ENCODE measurements around the gene JPH3.

The JPH3 gene

GRCh38 chr16:87601401-87601981 lies 817 bp upstream of the JPH3 start:
- no peak for DNase-seq (ENCODE audit: low read depth)

- DNase-seq (ENCODE audit: low read depth): no peak
These were observed 744 bp downstream of the JPH3 start for GRCh38 chr16:87602821-87603683.

GRCh38 chr16:87603684-87604633 lies 1.7 kb downstream of the JPH3 start:
- no peak for DNase-seq (ENCODE audit: low read depth)

GRCh38 chr16:87604634-87605111 lies 2.4 kb downstream of the JPH3 start:
- DNase-seq (ENCODE audit: low read depth): no peak

GRCh38 chr16:87607223-87607622 lies 4.9 kb downstream of the JPH3 start:
- no peak for DNase-seq (ENCODE audit: low read depth)

- no peak for DNase-seq (ENCODE audit: low read depth)
These were observed 5.6 kb downstream of the JPH3 start for GRCh38 chr16:87607871-87608270.

GRCh38 chr16:87608400-87608985 lies 6.2 kb downstream of the JPH3 start:
- DNase-seq (ENCODE audit: low read depth): peak; percentile 29

- no peak for DNase-seq (ENCODE audit: low read depth)
These were observed 7.7 kb downstream of the JPH3 start for GRCh38 chr16:87610026-87610425.

GRCh38 chr16:87611456-87611855 lies 9.1 kb downstream of the JPH3 start:
- DNase-seq (ENCODE audit: low read depth): no peak

- DNase-seq (ENCODE audit: low read depth): no peak
These were observed 11.7 kb downstream of the JPH3 start for GRCh38 chr16:87613961-87614360.

GRCh38 chr16:87615621-87616041 lies 13.3 kb downstream of the JPH3 start:
- no peak for DNase-seq (ENCODE audit: low read depth)

- DNase-seq (ENCODE audit: low read depth): no peak
These were observed 14.2 kb downstream of the JPH3 start for GRCh38 chr16:87616556-87616955.

- no peak for DNase-seq (ENCODE audit: low read depth)
These were observed 15.9 kb downstream of the JPH3 start for GRCh38 chr16:87618216-87618615.

- DNase-seq (ENCODE audit: low read depth): no peak
These were observed 17.3 kb downstream of the JPH3 start for GRCh38 chr16:87619360-87620200.

GRCh38 chr16:87620201-87620495 lies 17.8 kb downstream of the JPH3 start:
- DNase-seq (ENCODE audit: low read depth): no peak

GRCh38 chr16:87621550-87621829 lies 19.2 kb downstream of the JPH3 start:
- DNase-seq (ENCODE audit: low read depth): no peak

GRCh38 chr16:87621976-87622713 lies 19.8 kb downstream of the JPH3 start:
- no peak for DNase-seq (ENCODE audit: low read depth)

- DNase-seq (ENCODE audit: low read depth): no peak
These were observed 20.5 kb downstream of the JPH3 start for GRCh38 chr16:87622756-87623319.

GRCh38 chr16:87625241-87625797 lies 23.0 kb downstream of the JPH3 start:
- DNase-seq (ENCODE audit: low read depth): no peak

GRCh38 chr16:87626401-87626800 lies 24.1 kb downstream of the JPH3 start:
- DNase-seq (ENCODE audit: low read depth): no peak
